ENCODE results near the gene SHBG. TPM values are rescaled to one million over a fixed set of nuclear protein-coding genes. Genes with fewer than 3 reads are reported as not detected.
"Not testable (repeated sequence)": the region's sequence is repeated elsewhere in the genome, so short reads cannot be mapped to it uniquely, and the experiment has no call there.

Gene SHBG
- total RNA-seq, 1 donor from 2014 or later: not detected

- intact Hi-C loops (cut with micrococcal nuclease): no loop called here
Observed at GRCh38 chr17:7610641-7611040, 19.3 kb upstream of the SHBG start.

- intact Hi-C loops (cut with micrococcal nuclease): no loop called here
Observed at GRCh38 chr17:7611635-7612293, 18.2 kb upstream of the SHBG start.

GRCh38 chr17:7612294-7612640 lies 17.7 kb upstream of the SHBG start:
- intact Hi-C loops (cut with micrococcal nuclease): no loop called here

GRCh38 chr17:7613769-7614424 lies 16.0 kb upstream of the SHBG start:
- intact Hi-C loops (cut with micrococcal nuclease): loop anchor here (1.0 to 2.0 kb wide), 3 partner anchors 210 to 318 kb away; partner anchors contain the start of genes CNTROB and TMEM256

GRCh38 chr17:7614425-7615264 lies 15.3 kb upstream of the SHBG start, which contains the start of gene FXR2:
Gene FXR2 (minus strand): TSS chr17:7614897. CDS start chr17:7614532, 365 bp downstream.
- intact Hi-C loops (cut with micrococcal nuclease): loop anchor here (1.0 to 2.0 kb wide), 11 partner anchors 13 to 318 kb away; partner anchors contain the start of genes ATP1B2, CNTROB, EIF5A and MPDU1

GRCh38 chr17:7615265-7615747 lies 14.6 kb upstream of the SHBG start:
- intact Hi-C loops (cut with micrococcal nuclease): loop anchor here (1.0 to 2.0 kb wide), 9 partner anchors 12 to 308 kb away; partner anchors contain the start of genes ATP1B2, EIF5A, MPDU1 and POLR2A

- intact Hi-C loops (cut with micrococcal nuclease): no loop called here
Observed at GRCh38 chr17:7618608-7619007, 11.3 kb upstream of the SHBG start.

- intact Hi-C loops (cut with micrococcal nuclease): no loop called here
Observed at GRCh38 chr17:7620835-7621234, 9.1 kb upstream of the SHBG start.

- intact Hi-C loops (cut with micrococcal nuclease): no loop called here
Observed at GRCh38 chr17:7623661-7624060, 6.3 kb upstream of the SHBG start.

- intact Hi-C loops (cut with micrococcal nuclease): not testable (repeated sequence)
Observed at GRCh38 chr17:7625749-7626148, 4.2 kb upstream of the SHBG start.

- intact Hi-C loops (cut with micrococcal nuclease): no loop called here
Observed at GRCh38 chr17:7626307-7626706, 3.6 kb upstream of the SHBG start.

GRCh38 chr17:7626956-7627249 lies 3.0 kb upstream of the SHBG start:
- intact Hi-C loops (cut with micrococcal nuclease): loop anchor here (1.0 kb wide), 3 partner anchors 12 to 43 kb away; partner anchors contain the start of gene ATP1B2

GRCh38 chr17:7627250-7628121 lies 2.4 kb upstream of the SHBG start, which contains the start of gene SAT2:
Gene SAT2 (minus strand): TSS chr17:7627821. CDS start chr17:7627635, 186 bp downstream.
- intact Hi-C loops (cut with micrococcal nuclease): loop anchor here (1.0 kb wide), 3 partner anchors 12 to 43 kb away; partner anchors contain the start of gene ATP1B2

- intact Hi-C loops (cut with micrococcal nuclease): loop anchor here (1.0 to 5.0 kb wide), 3 partner anchors 42 to 86 kb away; partner anchors contain the start of genes DNAH2 and TP53
Observed at GRCh38 chr17:7631398-7632380, 1.8 kb downstream of the SHBG start.

- intact Hi-C loops (cut with micrococcal nuclease): loop anchor here (1.0 to 5.0 kb wide), 3 partner anchors 41 to 85 kb away; partner anchors contain the start of genes DNAH2 and TP53
Observed at GRCh38 chr17:7632492-7632894, 2.6 kb downstream of the SHBG start.

- intact Hi-C loops (cut with micrococcal nuclease): loop anchor here (1.0 to 5.0 kb wide), 2 partner anchors 8 to 84 kb away; partner anchors contain the start of gene DNAH2
Observed at GRCh38 chr17:7633093-7633492, 3.2 kb downstream of the SHBG start.

GRCh38 chr17:7634384-7634783 lies 4.4 kb downstream of the SHBG start:
- intact Hi-C loops (cut with micrococcal nuclease): loop anchor here (5.0 kb wide), 1 partner anchor 83 kb away; the partner anchor contains the start of gene DNAH2

- intact Hi-C loops (cut with micrococcal nuclease): no loop called here
Observed at GRCh38 chr17:7636163-7636562, 6.2 kb downstream of the SHBG start.

- intact Hi-C loops (cut with micrococcal nuclease): loop anchor here (1.0 to 2.0 kb wide), 2 partner anchors 7 to 46 kb away; partner anchors contain the start of gene TP53
Observed at GRCh38 chr17:7640783-7641182, 10.8 kb downstream of the SHBG start.

All from T-helper 1 cell treated with Interleukin-12 subunit alpha and Interleukin-12 subunit beta and Interleukin-4 antibody, amounts not matched to agents 30 ng/mL and 1 ng/mL, for 36 hours (primary cell).